ENCODE data around the gene CCRL2. TPM values are rescaled to one million over a fixed set of nuclear protein-coding genes. Genes with fewer than 3 reads are reported as not detected.

CCRL2 gene
- total RNA-seq, 1 donor from 2014 or later, result not detected

DNA sequence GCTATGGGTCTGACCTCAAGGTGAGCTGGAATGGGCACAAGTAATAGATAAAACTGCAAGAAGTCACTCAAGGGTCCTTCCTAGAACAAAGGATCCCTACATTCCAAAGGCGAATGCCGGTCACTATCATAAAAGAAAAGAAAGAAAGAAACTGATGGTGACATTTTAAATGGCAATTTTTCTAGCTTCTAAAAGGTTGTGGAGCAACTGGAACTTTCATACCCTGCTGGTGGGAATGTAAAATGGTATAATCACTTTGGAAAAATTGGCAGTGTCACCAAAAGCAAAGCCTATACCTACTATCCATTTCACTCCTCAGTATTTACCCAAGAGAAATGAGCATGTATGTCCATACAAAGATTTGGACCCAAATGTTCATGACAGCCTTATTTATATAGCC is 4.2 kb downstream of the CCRL2 start:
- no peak overlapping the region for H3K27ac Mint-ChIP-seq (ENCODE audit: unreplicated experiment)
- TF ChIP-seq, protein P1, sequence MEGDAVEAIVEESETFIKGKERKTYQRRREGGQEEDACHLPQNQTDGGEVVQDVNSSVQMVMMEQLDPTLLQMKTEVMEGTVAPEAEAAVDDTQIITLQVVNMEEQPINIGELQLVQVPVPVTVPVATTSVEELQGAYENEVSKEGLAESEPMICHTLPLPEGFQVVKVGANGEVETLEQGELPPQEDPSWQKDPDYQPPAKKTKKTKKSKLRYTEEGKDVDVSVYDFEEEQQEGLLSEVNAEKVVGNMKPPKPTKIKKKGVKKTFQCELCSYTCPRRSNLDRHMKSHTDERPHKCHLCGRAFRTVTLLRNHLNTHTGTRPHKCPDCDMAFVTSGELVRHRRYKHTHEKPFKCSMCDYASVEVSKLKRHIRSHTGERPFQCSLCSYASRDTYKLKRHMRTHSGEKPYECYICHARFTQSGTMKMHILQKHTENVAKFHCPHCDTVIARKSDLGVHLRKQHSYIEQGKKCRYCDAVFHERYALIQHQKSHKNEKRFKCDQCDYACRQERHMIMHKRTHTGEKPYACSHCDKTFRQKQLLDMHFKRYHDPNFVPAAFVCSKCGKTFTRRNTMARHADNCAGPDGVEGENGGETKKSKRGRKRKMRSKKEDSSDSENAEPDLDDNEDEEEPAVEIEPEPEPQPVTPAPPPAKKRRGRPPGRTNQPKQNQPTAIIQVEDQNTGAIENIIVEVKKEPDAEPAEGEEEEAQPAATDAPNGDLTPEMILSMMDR (IDR thresholded peaks at IDR 0.05), result peak; percentile 35
- H3K36me3 Mint-ChIP-seq (ENCODE audit: low read depth), result no peaks in the 10 kb centered on the region
- H3K27me3 Mint-ChIP-seq (ENCODE audit: low read depth), result no peaks in the 10 kb centered on the region
- DNase-seq (ENCODE audit: low spot score), result no peak
- H3K9me3 Mint-ChIP-seq (ENCODE audit: low read depth), result no peaks in the 10 kb centered on the region
- peaks cover 30% of the 10 kb centered on the region for H3K4me1 Mint-ChIP-seq (ENCODE audit: low read depth)
- H3K4me3 Mint-ChIP-seq (ENCODE audit: unreplicated experiment), result no peak overlapping the region

DNA sequence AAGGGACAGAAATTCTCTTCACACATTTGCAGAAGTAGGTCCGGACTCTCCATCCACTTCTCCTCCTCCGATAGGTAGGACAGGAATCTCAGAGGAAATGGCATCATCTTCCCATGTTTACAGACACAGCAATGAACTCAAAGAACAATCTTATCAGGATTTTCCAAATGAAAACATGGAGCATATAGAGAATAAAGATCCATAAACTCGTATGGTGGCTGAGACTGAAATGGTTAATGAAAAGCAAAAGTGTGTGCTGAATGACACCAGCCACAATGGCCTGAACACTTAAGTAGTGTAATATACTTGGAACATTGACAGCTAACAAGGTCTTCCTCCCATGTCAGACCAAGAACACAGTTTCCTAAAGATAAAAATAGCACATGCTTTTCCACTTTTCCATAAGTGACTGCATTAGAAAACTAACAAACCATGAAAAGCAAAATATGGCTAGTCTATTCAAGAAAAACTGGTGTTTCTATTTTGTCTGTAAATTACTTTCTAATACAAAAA is 5.8 kb downstream of the CCRL2 start:
- Mint-ChIP-seq H3K27me3 (ENCODE audit: low read depth) (no peaks in the 10 kb centered on the region), H3K9me3 (ENCODE audit: low read depth) (no peaks in the 10 kb centered on the region), H3K4me3 (ENCODE audit: unreplicated experiment) (no peak overlapping the region), H3K36me3 (ENCODE audit: low read depth) (no peaks in the 10 kb centered on the region), H3K4me1 (ENCODE audit: low read depth) (peaks cover 14% of the 10 kb centered on the region), H3K27ac (ENCODE audit: unreplicated experiment) (no peak overlapping the region)
- no peak for DNase-seq (ENCODE audit: low spot score)
- TF ChIP-seq, protein P1 (IDR thresholded peaks at IDR 0.05), result no peak

DNA sequence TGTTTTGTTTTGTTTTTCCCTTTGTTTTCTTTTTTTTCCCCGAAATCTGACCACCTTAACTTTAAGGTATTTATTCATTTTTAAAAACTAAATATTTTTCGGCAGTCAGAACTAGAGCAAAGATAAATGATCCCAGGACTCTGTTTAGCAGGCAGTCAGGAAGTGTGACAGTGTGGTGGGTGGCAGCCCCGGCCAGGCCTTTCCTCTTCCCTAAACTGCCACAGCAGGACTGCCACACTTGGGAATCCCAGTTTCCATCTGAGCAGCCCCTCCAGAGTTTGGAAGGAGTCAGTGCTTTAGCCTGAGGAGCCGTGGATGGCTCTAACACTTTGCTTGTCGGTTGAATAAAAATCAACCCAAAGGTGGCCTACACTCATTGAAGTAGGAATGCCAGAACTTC is 6.9 kb downstream of the CCRL2 start:
- TF ChIP-seq, protein P1 (IDR thresholded peaks at IDR 0.05), result no peak

DNA sequence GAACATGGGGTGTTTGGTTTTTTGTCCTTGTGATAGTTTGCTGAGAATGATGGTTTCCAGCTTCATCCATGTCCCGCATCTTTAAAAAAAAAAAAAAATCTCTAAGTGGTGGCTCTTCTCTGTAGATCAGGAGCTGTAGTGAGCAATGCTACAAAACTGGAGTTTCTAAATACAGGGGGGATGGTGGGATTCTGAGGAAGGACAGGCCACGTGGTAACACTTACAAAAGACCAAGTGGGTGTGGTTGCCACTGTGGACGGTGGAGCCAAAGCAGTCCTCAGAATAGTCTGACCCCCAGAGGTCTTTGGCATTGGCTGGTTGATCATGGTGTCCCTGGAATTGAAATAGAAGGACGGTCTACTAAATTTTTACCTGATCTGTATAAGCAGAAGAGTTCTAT is 7.7 kb downstream of the CCRL2 start:
- Mint-ChIP-seq H3K36me3 (ENCODE audit: low read depth) (no peaks in the 10 kb centered on the region), H3K4me3 (ENCODE audit: unreplicated experiment) (no peak overlapping the region), H3K9me3 (ENCODE audit: low read depth) (no peaks in the 10 kb centered on the region), H3K4me1 (ENCODE audit: low read depth) (peaks cover 11% of the 10 kb centered on the region), H3K27me3 (ENCODE audit: low read depth) (no peaks in the 10 kb centered on the region), H3K27ac (ENCODE audit: unreplicated experiment) (no peak overlapping the region)
- TF ChIP-seq, protein P1 (IDR thresholded peaks at IDR 0.05), result no peak
- no peak for DNase-seq (ENCODE audit: low spot score)

More for the DNA sequence above, 6.9 kb downstream of the CCRL2 start:
- no peak for DNase-seq (ENCODE audit: low spot score)
- Mint-ChIP-seq H3K4me3 (ENCODE audit: unreplicated experiment) (no peak overlapping the region), H3K27me3 (ENCODE audit: low read depth) (no peaks in the 10 kb centered on the region), H3K27ac (ENCODE audit: unreplicated experiment) (no peak overlapping the region), H3K36me3 (ENCODE audit: low read depth) (no peaks in the 10 kb centered on the region), H3K4me1 (ENCODE audit: low read depth) (peaks cover 11% of the 10 kb centered on the region), H3K9me3 (ENCODE audit: low read depth) (no peaks in the 10 kb centered on the region)

DNA sequence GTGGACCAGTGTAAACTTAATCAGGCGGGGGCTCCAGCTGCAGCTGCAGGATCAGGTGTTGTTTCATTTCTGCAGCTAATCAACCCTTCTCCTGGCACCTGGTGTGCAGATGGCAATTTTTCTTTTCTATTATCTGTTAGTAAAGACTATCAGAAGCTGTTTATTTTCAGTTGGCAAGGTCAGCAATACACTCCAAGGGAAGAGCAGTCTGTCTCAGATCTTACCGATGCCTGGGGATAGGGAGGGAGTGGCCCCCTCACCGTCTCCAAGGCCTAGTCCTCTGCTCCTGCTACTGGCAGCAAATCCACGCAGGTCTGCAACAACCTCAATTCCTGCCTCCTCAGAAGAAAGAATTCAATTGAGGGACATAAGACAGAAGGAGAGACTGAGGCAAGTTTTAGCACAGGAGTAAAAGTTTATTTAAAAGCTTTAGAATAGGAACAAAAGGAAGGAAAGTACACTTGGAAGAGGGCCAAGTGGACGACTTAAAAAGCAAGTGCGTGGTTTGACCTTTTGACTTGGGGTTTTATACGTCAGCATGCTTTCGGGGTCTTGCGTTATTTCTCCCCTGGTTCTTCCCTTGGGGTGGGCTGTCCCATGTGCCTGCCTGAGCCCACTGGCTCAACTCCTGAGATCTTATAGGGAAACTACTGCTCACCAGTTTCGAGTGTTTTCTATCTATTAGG is 9.2 kb downstream of the CCRL2 start:
- no peaks in the 10 kb centered on the region for H3K27me3 Mint-ChIP-seq (ENCODE audit: low read depth)
- H3K4me3 Mint-ChIP-seq (ENCODE audit: unreplicated experiment), result no peak overlapping the region
- no peaks in the 10 kb centered on the region for H3K9me3 Mint-ChIP-seq (ENCODE audit: low read depth)
- TF ChIP-seq, protein P1 (IDR thresholded peaks at IDR 0.05), result no peak
- DNase-seq (ENCODE audit: low spot score), result no peak
- H3K4me1 Mint-ChIP-seq (ENCODE audit: low read depth), result peaks cover 11% of the 10 kb centered on the region
- no peaks in the 10 kb centered on the region for H3K36me3 Mint-ChIP-seq (ENCODE audit: low read depth)
- H3K27ac Mint-ChIP-seq (ENCODE audit: unreplicated experiment), result no peak overlapping the region
